GM06990 (cell line): ENCODE measurements around the gene GJA5.
"Not testable (repeated sequence)": the region's sequence is repeated elsewhere in the genome, so short reads cannot be mapped to it uniquely, and the experiment has no call there.

Experiments used
- DNase-seq: peaks from one replicate; pipeline ENCODE4 v3.0.0-alpha.2; 2011; ENCODE audit not compliant: insufficient read length; ENCODE audit errors: extremely low read depth
- H3K27me3 ChIP-seq: replicated peaks from 2 replicates; pipeline ENCODE4 v1.6.0; 2011; ENCODE audit warnings: low read length; ENCODE audit not compliant: control insufficient read depth, insufficient read depth
- H3K36me3 ChIP-seq: 2 replicates; pipeline ENCODE4 v1.5.1; 2011; ENCODE audit warnings: low read length; ENCODE audit not compliant: control insufficient read depth, insufficient read depth
- H3K4me3 ChIP-seq: replicated peaks from 2 replicates; pipeline ENCODE4 v1.5.1; 2011; ENCODE audit warnings: low read depth, mild to moderate bottlenecking, control low read depth, low read length
- TF ChIP-seq, protein P1 (sequence below): IDR thresholded peaks from 2 replicates; pipeline ENCODE4 v1.5.1; 2011; ENCODE audit warnings: low read length, control low read depth, mild to moderate bottlenecking, inconsistent platforms; ENCODE audit not compliant: insufficient read depth, poor library complexity, severe bottlenecking

Gene GJA5

GRCh38 chr1:147738129-147738528, 22.3 kb downstream of the GJA5 start:
- no peaks in the 10 kb centered on the region; the same call in 1 of the 2 replicates for H3K27me3 ChIP-seq
- TF ChIP-seq, protein P1, sequence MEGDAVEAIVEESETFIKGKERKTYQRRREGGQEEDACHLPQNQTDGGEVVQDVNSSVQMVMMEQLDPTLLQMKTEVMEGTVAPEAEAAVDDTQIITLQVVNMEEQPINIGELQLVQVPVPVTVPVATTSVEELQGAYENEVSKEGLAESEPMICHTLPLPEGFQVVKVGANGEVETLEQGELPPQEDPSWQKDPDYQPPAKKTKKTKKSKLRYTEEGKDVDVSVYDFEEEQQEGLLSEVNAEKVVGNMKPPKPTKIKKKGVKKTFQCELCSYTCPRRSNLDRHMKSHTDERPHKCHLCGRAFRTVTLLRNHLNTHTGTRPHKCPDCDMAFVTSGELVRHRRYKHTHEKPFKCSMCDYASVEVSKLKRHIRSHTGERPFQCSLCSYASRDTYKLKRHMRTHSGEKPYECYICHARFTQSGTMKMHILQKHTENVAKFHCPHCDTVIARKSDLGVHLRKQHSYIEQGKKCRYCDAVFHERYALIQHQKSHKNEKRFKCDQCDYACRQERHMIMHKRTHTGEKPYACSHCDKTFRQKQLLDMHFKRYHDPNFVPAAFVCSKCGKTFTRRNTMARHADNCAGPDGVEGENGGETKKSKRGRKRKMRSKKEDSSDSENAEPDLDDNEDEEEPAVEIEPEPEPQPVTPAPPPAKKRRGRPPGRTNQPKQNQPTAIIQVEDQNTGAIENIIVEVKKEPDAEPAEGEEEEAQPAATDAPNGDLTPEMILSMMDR: no peak
- no peak for DNase-seq
- no peak overlapping the region for H3K4me3 ChIP-seq
- H3K36me3 ChIP-seq: no peaks in the 10 kb centered on the region

- no peaks in the 10 kb centered on the region for H3K36me3 ChIP-seq
- H3K4me3 ChIP-seq: no peak overlapping the region
- no peaks in the 10 kb centered on the region; the same call in 1 of the 2 replicates for H3K27me3 ChIP-seq
- TF ChIP-seq, protein P1: no peak
- no peak for DNase-seq
Measured at GRCh38 chr1:147736883-147737282, 23.5 kb downstream of the GJA5 start.

GRCh38 chr1:147735423-147735822, 25.0 kb downstream of the GJA5 start:
- DNase-seq: no peak
- Histone ChIP-seq H3K36me3 (no peaks in the 10 kb centered on the region), H3K4me3 (no peak overlapping the region), H3K27me3 (no peaks in the 10 kb centered on the region; the same call in 1 of the 2 replicates)
- TF ChIP-seq, protein P1: no peak

DNA sequence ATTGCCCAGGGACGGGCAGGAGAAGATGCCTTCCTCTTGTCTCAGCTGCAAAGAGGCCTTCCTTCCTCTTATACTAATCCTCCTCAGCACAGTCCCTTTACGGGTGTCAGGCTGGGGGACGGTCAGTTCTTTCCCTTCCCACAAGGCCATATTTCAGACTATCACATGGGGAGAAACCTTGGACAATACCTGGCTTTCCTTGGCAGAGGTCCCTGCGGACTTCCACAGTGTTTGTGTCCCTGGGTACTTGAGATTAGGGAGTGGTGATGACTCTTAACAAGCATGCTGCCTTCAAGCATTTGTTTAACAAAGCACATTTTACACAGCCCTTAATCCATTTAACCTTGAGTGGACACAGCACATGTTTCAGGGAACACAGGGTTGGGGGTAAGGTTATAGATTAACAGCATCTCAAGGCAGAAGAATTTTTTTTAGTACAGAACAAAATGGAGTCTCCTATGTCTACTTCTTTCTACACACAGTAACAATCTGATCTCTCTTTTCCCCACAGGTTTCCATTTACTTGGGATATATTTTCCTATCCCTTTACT, 26.0 kb downstream of the GJA5 start:
- not testable (repeated sequence) for H3K36me3 ChIP-seq, H3K4me3 ChIP-seq, H3K27me3 ChIP-seq, DNase-seq

DNA sequence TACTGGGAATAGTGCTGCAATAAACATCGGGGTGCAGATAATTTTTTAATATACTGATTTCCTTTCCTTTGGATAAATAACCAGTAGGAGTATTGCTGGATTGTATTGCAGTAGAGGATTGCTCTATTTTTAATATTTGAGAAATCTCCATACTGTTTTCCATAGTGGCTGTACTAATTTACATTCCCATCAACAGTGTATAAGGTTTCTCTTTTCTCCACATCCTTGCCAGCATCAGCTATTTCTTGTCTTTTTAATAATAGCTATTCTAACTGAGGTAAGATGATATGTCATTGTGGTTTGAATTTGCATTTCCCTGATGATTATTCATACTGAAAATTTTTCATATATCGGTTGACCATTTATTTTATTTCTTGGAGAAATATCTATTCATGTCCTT, 31.1 kb downstream of the GJA5 start:
- no peak for DNase-seq
- H3K27me3 ChIP-seq: no peaks in the 10 kb centered on the region
- no peak overlapping the region for H3K4me3 ChIP-seq
- H3K36me3 ChIP-seq: no peaks in the 10 kb centered on the region
- TF ChIP-seq, protein P1: no peak

DNA sequence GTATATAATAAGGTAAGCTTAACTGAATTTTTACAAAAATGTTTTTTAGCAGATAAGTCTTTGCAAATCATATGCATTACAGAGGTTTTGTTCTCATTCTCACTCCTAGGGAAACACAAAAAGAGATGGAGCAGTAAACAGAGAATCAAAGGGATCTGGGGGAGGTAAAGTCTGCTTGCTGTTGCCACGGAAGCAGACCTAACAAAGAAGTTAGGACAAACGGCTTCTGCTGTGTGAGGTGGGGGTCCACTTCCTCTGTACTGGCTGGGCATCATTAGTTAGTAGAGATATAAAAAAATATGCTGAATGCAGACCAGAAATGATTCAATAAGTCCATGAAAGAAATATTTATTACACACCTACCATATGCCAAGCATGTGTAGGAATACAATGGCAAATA, 34.2 kb downstream of the GJA5 start:
- no peak for DNase-seq
- TF ChIP-seq, protein P1: no peak
- no peaks in the 10 kb centered on the region for H3K36me3 ChIP-seq

More for the DNA sequence above, 34.2 kb downstream of the GJA5 start:
- H3K4me3 ChIP-seq: no peak overlapping the region
- no peaks in the 10 kb centered on the region; the same call in 1 of the 2 replicates for H3K27me3 ChIP-seq
